Measurements from ENCODE around the gene MMP20.

- no peak for TF ChIP-seq EZH2 (IDR thresholded peaks at IDR 0.05; ENCODE audit: insufficient read depth, poor library complexity, severe bottlenecking)
- no peak for TF ChIP-seq EZH2phosphoT487 (IDR thresholded peaks at IDR 0.05; ENCODE audit: insufficient read depth, low read depth)
These were observed 80.5 kb downstream of the MMP20 start for GRCh38 chr11:102544594-102544993.
